Stimulated activated CD4-positive, alpha-beta T cell treated with anti-CD3 and anti-CD28 coated beads, Interleukin-4, amount 100 ng/mL, for 1 hour (primary cell): ENCODE results near the gene QPRT.
"Not testable (repeated sequence)": the region's sequence is repeated elsewhere in the genome, so short reads cannot be mapped to it uniquely, and the experiment has no call there.

Experiments
- DNase-seq: peaks from one replicate; pipeline ENCODE4 v3.0.0-alpha.2; 2020

QPRT gene

GRCh38 chr16:29663016-29663806 is 15.8 kb upstream of the QPRT start, which contains the start of gene SPN:
TSS of gene SPN (plus strand) at chr16:29663247. CDS start at chr16:29663729, 482 bp downstream.
- no peak for DNase-seq

DNA sequence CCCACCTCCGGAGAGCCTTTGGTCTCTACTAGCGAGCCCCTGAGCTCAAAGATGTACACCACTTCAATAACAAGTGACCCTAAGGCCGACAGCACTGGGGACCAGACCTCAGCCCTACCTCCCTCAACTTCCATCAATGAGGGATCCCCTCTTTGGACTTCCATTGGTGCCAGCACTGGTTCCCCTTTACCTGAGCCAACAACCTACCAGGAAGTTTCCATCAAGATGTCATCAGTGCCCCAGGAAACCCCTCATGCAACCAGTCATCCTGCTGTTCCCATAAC is 15.2 kb upstream of the QPRT start:
- no peak for DNase-seq

- peak; percentile 45 for DNase-seq
Measured at GRCh38 chr16:29664091-29664921, 14.7 kb upstream of the QPRT start.

- no peak for DNase-seq
Measured at GRCh38 chr16:29665294-29666077, 13.5 kb upstream of the QPRT start.

DNA sequence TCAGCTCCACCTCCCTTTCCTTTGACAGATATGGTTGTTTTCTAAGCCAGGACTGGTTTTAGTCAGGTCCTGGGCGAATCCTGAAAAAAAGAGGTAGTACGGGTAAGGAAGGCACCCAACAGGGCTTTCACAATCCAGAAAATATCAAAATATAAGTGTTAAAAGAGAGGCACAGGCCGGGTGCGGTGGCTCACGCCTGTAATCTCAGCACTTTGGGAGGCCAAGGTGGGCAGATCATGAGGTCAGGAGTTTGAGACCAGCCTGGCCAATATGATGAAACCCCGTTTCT is 11.7 kb upstream of the QPRT start:
- not testable (repeated sequence) for DNase-seq

- DNase-seq, result no peak
Measured at GRCh38 chr16:29667755-29668154, 11.2 kb upstream of the QPRT start.

DNA sequence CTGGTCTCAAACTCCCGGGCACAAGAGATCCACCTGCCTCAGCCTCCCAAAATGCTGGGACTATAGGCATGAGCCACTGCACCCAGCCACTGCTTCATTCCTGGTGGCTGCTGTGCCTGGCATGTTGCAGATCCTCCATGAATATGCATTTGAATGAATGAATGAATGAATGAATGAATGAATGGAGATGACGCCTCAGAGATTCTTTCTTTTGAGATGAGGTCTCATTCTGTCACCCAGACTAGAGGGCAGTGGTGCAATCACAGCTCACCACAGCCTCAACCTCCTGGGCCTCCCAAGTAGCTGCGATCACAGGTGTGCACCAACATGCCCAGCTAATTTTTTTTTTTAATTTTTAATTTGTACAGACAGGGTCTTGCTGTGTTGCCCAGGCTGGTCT is 10.7 kb upstream of the QPRT start:
- DNase-seq, result no peak

DNA sequence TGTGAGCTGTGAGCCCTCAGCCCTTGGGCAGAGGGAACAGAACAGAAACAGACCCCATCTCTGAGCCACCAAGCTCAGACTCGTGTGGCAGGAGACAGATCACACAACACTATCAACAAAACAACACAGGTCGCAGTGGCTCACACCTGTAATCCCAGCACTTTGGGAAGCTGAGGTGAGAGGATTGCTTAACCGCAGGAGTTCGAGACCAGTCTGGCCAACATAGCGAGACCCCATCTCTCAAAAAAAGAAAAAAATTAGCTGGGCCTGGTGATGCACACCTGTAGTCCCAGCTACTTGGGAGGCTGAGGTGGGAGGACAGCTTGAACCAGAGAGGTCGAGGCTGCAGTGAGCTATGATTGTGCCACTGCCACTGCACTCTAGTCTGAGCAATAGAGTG is 5.5 kb upstream of the QPRT start:
- DNase-seq, result no peak

DNA sequence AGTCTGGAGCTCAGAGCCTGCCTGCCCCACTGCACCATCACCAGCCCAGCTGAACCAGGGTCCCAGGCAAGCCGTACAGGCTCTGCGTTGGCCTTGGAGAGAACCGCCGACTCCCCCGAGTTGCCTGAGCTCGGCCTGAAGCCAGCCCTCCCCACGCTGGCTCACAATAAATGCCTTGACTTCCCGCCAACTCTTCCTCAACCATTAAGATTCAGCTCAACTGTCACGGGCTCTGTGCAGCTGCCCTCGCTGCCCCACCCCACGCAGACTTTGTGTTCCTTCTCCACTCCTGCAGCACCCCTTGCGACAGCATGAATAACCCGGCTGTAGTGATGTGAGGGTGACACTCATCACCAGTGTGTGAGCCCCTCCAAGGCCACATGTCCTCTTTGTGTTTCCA is 4.8 kb upstream of the QPRT start:
- DNase-seq, result no peak

DNA sequence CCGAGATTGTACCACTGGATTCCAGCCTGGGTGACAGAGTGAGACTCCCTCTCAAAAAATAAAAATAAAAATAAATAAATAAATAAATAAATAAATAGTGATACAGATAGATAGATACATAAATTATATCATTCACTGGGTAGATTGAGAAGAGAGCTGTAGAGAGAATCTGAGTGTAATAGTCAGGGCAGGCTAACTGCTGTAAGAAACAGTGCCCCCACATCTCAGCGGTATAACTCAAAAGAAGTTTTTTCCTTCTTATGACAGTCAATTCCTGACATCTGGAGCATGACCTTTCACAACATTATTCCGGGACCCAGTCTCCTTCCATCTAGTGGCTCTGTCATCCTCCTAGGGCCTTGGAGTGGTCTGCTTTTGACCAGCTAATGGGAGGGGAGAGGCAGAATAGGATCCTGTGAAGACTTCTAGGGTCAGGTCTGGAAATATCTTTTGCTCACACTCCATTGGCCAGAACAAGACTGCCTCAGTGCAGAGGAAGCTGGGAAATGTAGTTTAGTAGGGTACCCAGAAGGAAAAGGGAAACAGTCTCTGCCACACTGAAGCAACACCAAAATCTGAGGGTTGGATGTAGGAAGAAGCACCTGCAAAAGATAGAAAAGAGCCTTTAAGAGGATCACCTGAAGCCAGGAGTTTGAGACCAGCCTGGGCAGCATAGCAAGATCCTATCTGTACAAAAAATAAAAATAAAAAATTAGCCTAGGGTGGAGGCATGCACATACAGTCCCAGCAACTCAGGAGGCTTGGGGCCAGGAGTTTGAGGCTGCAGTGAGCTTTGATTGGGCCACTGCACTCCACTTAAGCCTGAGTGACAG is 3.0 kb upstream of the QPRT start:
- no peak for DNase-seq

DNA sequence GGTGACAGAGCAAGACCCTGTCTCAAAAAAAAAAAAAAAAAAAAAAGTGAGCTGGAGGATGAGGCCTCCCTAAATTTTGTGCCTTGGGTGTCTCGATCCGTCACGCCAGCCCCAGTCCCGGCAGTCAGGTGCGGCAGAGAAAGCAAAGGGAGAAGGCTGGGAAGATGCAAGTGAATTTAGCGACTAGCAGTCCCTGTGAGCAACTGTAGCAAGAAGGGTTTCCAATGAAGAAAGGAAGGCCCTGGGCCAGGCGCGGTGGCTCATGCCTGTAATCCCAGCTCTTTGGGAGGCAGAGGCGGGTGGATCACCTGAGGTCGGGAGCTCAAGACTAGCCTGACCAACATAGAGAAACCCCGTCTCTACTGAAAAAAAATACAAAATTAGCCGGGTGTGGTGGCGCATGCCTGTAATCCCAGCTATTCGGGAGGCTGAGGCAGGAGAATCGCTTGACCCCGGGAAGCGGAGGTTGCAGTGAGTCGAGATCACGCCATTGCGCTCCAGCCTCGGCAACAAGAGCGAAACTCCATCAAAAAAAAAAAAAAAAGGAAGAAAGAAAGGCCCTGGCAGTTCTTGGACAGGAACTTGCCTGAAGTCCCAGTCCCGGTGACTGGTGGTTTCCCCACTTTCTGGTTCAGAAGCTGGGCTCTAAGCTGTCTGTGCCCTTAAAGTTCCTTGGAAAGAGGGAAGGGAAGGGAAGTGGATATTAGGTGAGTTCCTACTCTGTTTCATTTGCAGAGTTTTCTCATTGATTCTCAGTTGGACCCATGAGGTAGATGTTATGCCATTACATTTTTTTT is 1.8 kb upstream of the QPRT start:
- DNase-seq, result no peak

DNA sequence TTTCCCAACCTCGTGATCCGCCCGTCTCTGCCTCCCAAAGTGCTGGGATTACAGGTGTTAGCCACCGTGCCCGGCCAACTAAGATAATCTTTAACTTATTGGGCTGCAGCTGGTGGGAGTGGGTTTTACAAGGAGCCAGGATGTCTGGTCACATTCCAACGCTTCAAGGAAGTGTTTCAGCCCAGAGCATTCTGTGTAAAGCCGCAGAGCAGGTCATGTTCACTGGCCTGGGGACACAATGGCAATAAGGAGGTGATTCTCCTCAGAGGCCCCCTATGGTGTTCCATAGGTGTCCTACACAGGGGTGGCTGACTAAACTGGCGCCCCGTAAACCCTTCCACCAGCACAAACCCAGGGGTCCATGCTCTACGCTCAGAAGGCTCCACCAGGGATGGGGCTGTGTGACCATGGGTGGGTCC is 1.2 kb downstream of the QPRT start:
- DNase-seq, result no peak

- DNase-seq, result no peak
Measured at GRCh38 chr16:29683543-29684090, 4.6 kb downstream of the QPRT start.

GRCh38 chr16:29684679-29685078 is 5.7 kb downstream of the QPRT start:
- no peak for DNase-seq

DNA sequence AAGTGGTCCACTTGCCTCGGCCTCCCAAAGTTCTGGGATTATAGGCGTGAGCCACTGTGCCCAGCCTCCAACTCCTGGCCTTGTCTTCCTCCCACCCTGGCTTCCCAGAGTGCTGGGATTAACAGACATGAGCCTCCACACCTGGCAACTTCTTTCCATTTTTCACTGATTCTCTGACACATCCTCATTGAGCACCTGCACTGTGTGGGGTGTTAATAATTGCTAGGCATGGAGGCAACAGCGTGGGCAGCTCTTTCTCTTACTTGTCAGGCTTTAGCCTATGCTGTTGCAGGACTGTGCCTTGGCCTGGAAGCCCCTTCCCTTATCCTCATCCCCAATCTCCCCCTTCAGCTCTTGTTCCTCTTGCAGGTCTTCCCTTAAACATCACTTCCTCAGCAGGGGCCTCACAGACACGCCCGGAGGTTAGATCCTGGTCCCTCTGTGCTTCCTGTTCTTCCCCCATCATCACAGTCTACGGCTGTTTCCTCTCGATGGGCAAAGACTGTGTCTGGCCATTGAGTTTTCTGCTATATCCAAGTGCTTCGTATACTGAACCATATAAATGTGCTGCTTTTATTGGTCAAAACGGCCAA is 7.9 kb downstream of the QPRT start:
- DNase-seq, result no peak

DNA sequence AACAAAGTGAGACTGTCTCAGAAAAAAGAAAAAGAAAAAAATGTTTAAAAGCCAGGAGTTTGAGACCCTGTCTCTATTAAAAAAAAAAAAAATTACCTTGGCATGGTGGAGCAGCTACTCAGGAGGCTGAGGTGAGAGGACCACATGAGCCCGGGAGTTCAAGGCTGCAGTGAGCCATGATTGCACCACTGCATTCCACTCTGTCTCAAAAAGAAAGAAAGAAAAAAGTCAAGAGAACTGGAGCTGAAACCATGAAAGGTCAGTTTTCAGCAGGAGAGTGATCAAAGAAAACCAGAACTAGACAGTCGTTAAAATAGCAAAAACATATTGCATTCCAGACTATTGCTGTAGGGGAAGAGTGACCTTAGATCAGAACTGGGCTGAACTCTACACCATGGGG is 8.8 kb downstream of the QPRT start:
- no peak for DNase-seq

- DNase-seq, result no peak
Measured at GRCh38 chr16:29688172-29688571, 9.2 kb downstream of the QPRT start.

DNA sequence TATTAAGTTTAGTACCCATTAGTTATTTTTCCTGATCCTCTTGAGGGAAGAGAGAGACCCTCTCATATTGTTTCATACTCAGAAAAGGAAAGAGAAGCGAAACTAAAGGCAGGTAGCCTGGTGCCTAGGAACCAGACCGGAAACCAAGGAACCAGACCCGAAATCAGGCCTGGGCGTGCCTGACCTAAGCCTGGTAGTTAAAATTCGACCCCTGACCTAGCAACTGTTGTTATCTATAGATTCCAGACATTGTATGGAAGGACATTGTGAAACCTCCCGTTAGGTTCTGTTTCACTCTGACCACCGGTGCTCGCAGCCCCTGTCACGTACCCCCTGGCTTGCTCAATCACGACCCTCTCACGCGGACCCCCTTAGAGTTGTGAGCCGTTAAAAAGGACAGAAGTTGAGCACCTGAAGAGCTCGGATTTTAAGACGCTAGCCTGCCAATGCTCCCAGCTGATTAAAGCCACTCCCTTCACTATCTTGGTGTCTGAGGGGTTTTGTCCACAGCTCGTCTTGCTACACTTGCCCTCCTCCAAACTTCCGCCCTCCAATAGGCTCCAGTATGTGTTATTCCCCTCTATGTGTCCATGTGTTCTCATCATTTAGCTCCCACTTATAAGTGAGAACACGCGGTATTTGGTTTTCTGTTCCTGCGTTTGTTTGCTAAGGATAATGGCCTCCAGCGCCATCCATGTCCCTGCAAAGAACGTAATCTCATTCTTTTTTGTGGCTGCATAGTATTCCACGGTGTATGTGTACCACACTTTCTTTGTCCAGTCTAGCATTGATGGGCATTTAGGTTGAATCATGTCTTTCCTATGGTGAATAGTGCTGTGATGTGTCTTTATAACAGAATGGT is 10.7 kb downstream of the QPRT start:
- not testable (repeated sequence) for DNase-seq

- DNase-seq, result not testable (repeated sequence)
Measured at GRCh38 chr16:29692606-29693005, 13.6 kb downstream of the QPRT start.
